Activated naive CD4-positive, alpha-beta T cell treated with Interleukin-2 at 50 U/mL for 16 hours (primary cell): ENCODE data around the gene SFI1.
"Not testable (repeated sequence)": the region's sequence is repeated elsewhere in the genome, so short reads cannot be mapped to it uniquely, and the experiment has no call there.

Experiments used
- DNase-seq: peaks from one replicate; pipeline ENCODE4 v3.0.0-alpha.2; 2020

Gene SFI1

GRCh38 chr22:31556627-31557203, 60.4 kb downstream of the SFI1 start:
- no peak for DNase-seq

- not testable (repeated sequence) for DNase-seq
Observed at GRCh38 chr22:31558546-31558945, 62.2 kb downstream of the SFI1 start.

GRCh38 chr22:31561238-31561887, 65.0 kb downstream of the SFI1 start:
- DNase-seq = peak; percentile 61

GRCh38 chr22:31561970-31562369, 65.6 kb downstream of the SFI1 start:
- DNase-seq = no peak

GRCh38 chr22:31566484-31566883, 70.1 kb downstream of the SFI1 start:
- no peak for DNase-seq

GRCh38 chr22:31567196-31567595, 70.9 kb downstream of the SFI1 start:
- no peak for DNase-seq

GRCh38 chr22:31567702-31568101, 71.4 kb downstream of the SFI1 start:
- DNase-seq = no peak

- DNase-seq = no peak
Observed at GRCh38 chr22:31569126-31569525, 72.8 kb downstream of the SFI1 start.

- no peak for DNase-seq
Observed at GRCh38 chr22:31572939-31573338, 76.6 kb downstream of the SFI1 start.

- no peak for DNase-seq
Observed at GRCh38 chr22:31574055-31574670, 77.8 kb downstream of the SFI1 start.

- no peak for DNase-seq
Observed at GRCh38 chr22:31575190-31575589, 78.9 kb downstream of the SFI1 start.

GRCh38 chr22:31577711-31578110, 81.4 kb downstream of the SFI1 start:
- no peak for DNase-seq

GRCh38 chr22:31578171-31578570, 81.8 kb downstream of the SFI1 start:
- DNase-seq = no peak

GRCh38 chr22:31579835-31580242, 83.5 kb downstream of the SFI1 start:
- DNase-seq = no peak

GRCh38 chr22:31583861-31584485, 87.6 kb downstream of the SFI1 start:
- DNase-seq = no peak

- no peak for DNase-seq
Observed at GRCh38 chr22:31584804-31585160, 88.4 kb downstream of the SFI1 start.

GRCh38 chr22:31585161-31585859, 89.0 kb downstream of the SFI1 start:
- peak; percentile 25 for DNase-seq

- no peak for DNase-seq
Observed at GRCh38 chr22:31586137-31586920, 90.0 kb downstream of the SFI1 start.

GRCh38 chr22:31588970-31589675, 92.8 kb downstream of the SFI1 start:
- DNase-seq = no peak

GRCh38 chr22:31590161-31590560, 93.8 kb downstream of the SFI1 start:
- DNase-seq = not testable (repeated sequence)

GRCh38 chr22:31595271-31595670, 98.9 kb downstream of the SFI1 start:
- DNase-seq = no peak
